NB4 (cell line): ENCODE results near the gene EPHA4.

ENCODE experiments used
- DNase-seq: peaks from one replicate; pipeline ENCODE4 v3.0.0; 2010; ENCODE audit warnings: low read depth
- H3K4me3 ChIP-seq: one replicate; pipeline ENCODE4 v1.5.1; 2011; ENCODE audit warnings: mild to moderate bottlenecking, low read depth, low read length, moderate library complexity
- MYC ChIP-seq: IDR thresholded peaks from 2 replicates; pipeline ENCODE4 v1.6.1; 2011; ENCODE audit warnings: low read depth, low read length
- POLR2A ChIP-seq: IDR thresholded peaks from 2 replicates; pipeline ENCODE4 v1.6.1; 2011; ENCODE audit warnings: mild to moderate bottlenecking; ENCODE audit not compliant: insufficient read length; ENCODE audit errors: extremely low read depth
- TF ChIP-seq, protein P1 (sequence below): IDR thresholded peaks from one replicate; pipeline ENCODE4 v1.5.1; 2012; ENCODE audit warnings: low read depth, low read length
- TF ChIP-seq, protein P2 (sequence below): IDR thresholded peaks from 2 replicates; pipeline ENCODE4 v1.6.1; 2011; ENCODE audit warnings: low read depth, low read length

Gene EPHA4

GRCh38 chr2:221494556-221494955 lies 77.5 kb downstream of the EPHA4 start:
- TF ChIP-seq, protein P1, sequence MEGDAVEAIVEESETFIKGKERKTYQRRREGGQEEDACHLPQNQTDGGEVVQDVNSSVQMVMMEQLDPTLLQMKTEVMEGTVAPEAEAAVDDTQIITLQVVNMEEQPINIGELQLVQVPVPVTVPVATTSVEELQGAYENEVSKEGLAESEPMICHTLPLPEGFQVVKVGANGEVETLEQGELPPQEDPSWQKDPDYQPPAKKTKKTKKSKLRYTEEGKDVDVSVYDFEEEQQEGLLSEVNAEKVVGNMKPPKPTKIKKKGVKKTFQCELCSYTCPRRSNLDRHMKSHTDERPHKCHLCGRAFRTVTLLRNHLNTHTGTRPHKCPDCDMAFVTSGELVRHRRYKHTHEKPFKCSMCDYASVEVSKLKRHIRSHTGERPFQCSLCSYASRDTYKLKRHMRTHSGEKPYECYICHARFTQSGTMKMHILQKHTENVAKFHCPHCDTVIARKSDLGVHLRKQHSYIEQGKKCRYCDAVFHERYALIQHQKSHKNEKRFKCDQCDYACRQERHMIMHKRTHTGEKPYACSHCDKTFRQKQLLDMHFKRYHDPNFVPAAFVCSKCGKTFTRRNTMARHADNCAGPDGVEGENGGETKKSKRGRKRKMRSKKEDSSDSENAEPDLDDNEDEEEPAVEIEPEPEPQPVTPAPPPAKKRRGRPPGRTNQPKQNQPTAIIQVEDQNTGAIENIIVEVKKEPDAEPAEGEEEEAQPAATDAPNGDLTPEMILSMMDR: no peak
- TF ChIP-seq MYC (no peak), POLR2A (no peak)
- TF ChIP-seq, protein P2, sequence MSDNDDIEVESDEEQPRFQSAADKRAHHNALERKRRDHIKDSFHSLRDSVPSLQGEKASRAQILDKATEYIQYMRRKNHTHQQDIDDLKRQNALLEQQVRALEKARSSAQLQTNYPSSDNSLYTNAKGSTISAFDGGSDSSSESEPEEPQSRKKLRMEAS: no peak
- DNase-seq: no peak
- H3K4me3 ChIP-seq: no peak overlapping the region

DNA sequence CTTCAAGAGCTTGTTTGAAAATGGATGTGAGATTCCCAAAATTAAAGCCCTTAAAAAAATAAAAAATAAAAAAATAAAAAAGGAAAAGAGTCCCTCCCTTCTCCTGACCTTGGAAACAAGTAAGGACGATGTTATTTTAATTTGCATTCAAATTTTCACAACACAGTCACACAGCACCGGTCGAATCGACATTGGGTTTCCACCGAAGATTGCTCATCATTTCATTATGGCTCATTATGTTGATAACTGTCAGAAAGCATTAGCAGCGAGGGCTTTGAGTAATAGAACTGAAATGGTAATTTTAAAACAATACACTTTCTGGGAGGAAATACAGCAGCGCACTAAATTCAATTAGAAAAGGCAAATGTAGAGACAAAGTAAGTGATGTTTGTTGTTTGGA lies 78.7 kb downstream of the EPHA4 start:
- no peak overlapping the region for H3K4me3 ChIP-seq
- TF ChIP-seq POLR2A (no peak), MYC (no peak)
- TF ChIP-seq, protein P1: no peak
- TF ChIP-seq, protein P2: no peak
- no peak for DNase-seq

DNA sequence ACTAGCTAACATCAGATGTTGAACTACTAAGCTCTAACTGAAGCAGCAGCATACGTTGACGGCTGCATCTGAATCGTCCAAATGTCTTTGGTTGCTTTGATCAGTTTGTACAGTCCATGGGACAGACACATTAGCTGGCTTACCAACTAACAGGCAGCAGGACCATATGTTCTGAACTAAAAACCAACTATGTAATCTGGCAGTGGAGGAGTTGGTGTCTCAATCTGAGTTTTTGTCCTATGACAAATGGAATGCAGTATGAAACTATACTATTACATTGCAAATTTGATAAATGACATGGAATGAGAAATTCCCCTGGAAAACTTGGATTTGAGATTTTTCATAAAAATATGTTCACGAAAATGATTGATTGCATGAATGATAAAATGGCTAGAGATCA lies 79.5 kb downstream of the EPHA4 start:
- no peak for DNase-seq
- H3K4me3 ChIP-seq: no peak overlapping the region
- TF ChIP-seq MYC: no peak
- TF ChIP-seq, protein P1: no peak

- no peak for DNase-seq
- TF ChIP-seq POLR2A (no peak), MYC (no peak)
- TF ChIP-seq, protein P1: no peak
- TF ChIP-seq, protein P2: no peak
- H3K4me3 ChIP-seq: no peak overlapping the region
Measured at GRCh38 chr2:221490506-221491060, 81.5 kb downstream of the EPHA4 start.

DNA sequence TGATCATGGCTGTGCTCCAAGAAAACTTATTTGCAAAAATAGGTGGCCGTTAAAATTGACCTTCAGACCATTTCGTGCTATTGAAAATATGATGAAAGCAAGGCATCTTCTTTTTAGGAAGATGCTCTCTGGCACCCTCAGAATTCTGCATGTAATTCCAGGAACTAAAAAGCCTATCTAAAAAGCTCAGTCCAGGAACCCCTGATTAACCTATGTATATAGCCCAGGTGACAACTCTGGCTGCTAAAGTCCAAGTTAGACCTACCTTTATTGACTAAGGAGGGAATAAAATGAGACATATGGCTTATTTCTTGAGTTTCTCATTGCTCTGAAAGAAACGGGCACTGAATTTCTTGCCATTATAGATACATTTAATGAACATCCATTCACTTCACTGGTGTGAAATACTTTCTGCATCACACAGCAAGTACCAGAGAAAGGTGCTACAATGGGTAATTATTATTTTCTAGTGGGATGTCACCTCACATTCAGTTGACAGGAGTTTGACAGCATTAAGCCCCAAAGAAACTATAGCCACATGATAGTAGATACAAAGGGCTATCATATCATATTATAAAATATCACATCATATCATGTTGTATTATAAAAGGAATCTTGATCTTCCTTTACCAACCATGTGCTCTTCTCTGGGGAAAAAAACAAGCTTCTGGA lies 83.8 kb downstream of the EPHA4 start:
- H3K4me3 ChIP-seq: no peak overlapping the region
- TF ChIP-seq MYC (no peak), POLR2A (no peak)
- TF ChIP-seq, protein P1: no peak
- TF ChIP-seq, protein P2: no peak
- no peak for DNase-seq

DNA sequence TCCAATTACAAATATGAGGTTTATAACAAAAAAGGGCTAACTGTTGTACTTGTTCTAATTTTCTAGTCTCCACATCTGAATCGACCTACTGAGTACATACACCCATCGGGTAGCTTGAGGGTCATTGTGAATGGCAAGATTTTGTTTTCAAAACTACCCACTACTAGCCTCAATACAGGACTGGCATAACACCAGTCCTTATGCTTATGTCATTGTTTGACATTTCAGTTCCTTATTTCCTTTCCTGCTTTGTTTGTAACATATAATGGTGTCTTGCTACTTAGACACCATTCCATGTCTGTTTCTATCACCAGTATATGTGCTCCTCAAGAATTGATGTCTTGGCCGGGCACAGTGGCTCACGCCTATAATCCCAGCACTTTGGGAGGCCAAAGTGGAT lies 86.0 kb downstream of the EPHA4 start:
- DNase-seq: no peak
- no peak overlapping the region for H3K4me3 ChIP-seq
- TF ChIP-seq, protein P2: no peak
- TF ChIP-seq, protein P1: no peak
- TF ChIP-seq POLR2A (no peak), MYC (no peak)
